Central memory CD8-positive, alpha-beta T cell (primary cell): ENCODE data around the gene CDH2.

Experiments
- ATAC-seq: fragments of 150-1000 bp; cut with Tn5 transposase; replicated peaks from 2 replicates; pipeline ENCODE4 v1.10.0; 2022; ENCODE audit warnings: mild to moderate bottlenecking, moderate FRiP score, moderate number of reproducible peaks; ENCODE audit not compliant: poor library complexity, severe bottlenecking; ENCODE audit errors: extremely low read depth
- DNase-seq, 2 donors: peaks; one replicate each; pipeline ENCODE4 v3.0.0; 2021; ENCODE audit warnings: low spot score in 2 of 2
- H3K27ac Mint-ChIP-seq: one replicate; pipeline ENCODE4 v1.8.0; 2022; ENCODE audit warnings: low read depth, mild to moderate bottlenecking, moderate library complexity, mixed read lengths
- H3K27me3 Mint-ChIP-seq: one replicate; pipeline ENCODE4 v1.8.0; 2022; ENCODE audit warnings: mixed read lengths
- H3K36me3 Mint-ChIP-seq: one replicate; pipeline ENCODE4 v1.8.0; 2022; ENCODE audit warnings: mild to moderate bottlenecking, moderate library complexity, mixed read lengths; ENCODE audit not compliant: insufficient read depth
- H3K4me1 Mint-ChIP-seq: one replicate; pipeline ENCODE4 v1.8.0; 2022; ENCODE audit warnings: mixed read lengths
- H3K4me3 Mint-ChIP-seq: one replicate; pipeline ENCODE4 v1.8.0; 2022; ENCODE audit warnings: mild to moderate bottlenecking, moderate library complexity, mixed read lengths
- H3K9me3 Mint-ChIP-seq: one replicate; pipeline ENCODE4 v1.8.0; 2022; ENCODE audit warnings: mixed read lengths

The CDH2 gene

DNA sequence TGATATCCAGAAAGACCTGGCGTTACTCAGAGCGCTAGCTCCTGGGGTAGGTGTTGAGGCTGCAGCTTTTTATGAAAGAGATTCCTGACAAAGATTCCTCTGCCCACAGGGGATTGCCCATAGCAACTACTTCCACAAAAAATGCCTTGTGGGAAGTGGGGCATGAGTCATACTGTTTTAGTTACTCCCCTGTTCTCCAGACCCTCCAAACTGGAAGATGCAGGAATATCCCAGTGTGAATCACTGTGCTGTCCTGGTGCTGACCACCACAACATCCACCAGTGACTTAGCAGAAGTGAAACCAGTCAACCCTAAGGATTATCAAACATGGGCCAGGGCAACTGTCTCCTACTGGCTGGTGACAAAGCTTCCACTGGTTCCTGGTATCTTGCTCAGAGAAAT is 61.8 kb downstream of the CDH2 start:
- no peak for ATAC-seq
- H3K36me3 Mint-ChIP-seq: no peaks in the 10 kb centered on the region
- H3K9me3 Mint-ChIP-seq: peaks cover 7% of the 10 kb centered on the region
- no peak overlapping the region for H3K4me3 Mint-ChIP-seq
- no peak for DNase-seq
- no peaks in the 10 kb centered on the region for H3K4me1 Mint-ChIP-seq
- no peaks in the 10 kb centered on the region for H3K27me3 Mint-ChIP-seq
- H3K27ac Mint-ChIP-seq: no peak overlapping the region

GRCh38 chr18:28114472-28114871 is 62.5 kb downstream of the CDH2 start:
- ATAC-seq (no peak), DNase-seq (no peak)
- H3K27ac Mint-ChIP-seq: no peak overlapping the region
- no peaks in the 10 kb centered on the region for H3K36me3 Mint-ChIP-seq
- no peaks in the 10 kb centered on the region for H3K4me1 Mint-ChIP-seq
- peaks cover under 1% of the 10 kb centered on the region for H3K9me3 Mint-ChIP-seq
- H3K4me3 Mint-ChIP-seq: no peak overlapping the region
- H3K27me3 Mint-ChIP-seq: no peaks in the 10 kb centered on the region

GRCh38 chr18:28113271-28114029 is 63.5 kb downstream of the CDH2 start:
- H3K27ac Mint-ChIP-seq: no peak overlapping the region
- no peaks in the 10 kb centered on the region for H3K4me1 Mint-ChIP-seq
- no peak for ATAC-seq
- no peaks in the 10 kb centered on the region for H3K27me3 Mint-ChIP-seq
- H3K9me3 Mint-ChIP-seq: peaks cover 5% of the 10 kb centered on the region
- DNase-seq: no peak
- H3K4me3 Mint-ChIP-seq: no peak overlapping the region
- no peaks in the 10 kb centered on the region for H3K36me3 Mint-ChIP-seq

- H3K9me3 Mint-ChIP-seq: peaks cover 5% of the 10 kb centered on the region
- no peaks in the 10 kb centered on the region for H3K4me1 Mint-ChIP-seq
- H3K4me3 Mint-ChIP-seq: no peak overlapping the region
- H3K36me3 Mint-ChIP-seq: no peaks in the 10 kb centered on the region
- DNase-seq: no peak
- no peaks in the 10 kb centered on the region for H3K27me3 Mint-ChIP-seq
- no peak for ATAC-seq
- H3K27ac Mint-ChIP-seq: no peak overlapping the region
These were observed 64.9 kb downstream of the CDH2 start for GRCh38 chr18:28112056-28112470.

DNA sequence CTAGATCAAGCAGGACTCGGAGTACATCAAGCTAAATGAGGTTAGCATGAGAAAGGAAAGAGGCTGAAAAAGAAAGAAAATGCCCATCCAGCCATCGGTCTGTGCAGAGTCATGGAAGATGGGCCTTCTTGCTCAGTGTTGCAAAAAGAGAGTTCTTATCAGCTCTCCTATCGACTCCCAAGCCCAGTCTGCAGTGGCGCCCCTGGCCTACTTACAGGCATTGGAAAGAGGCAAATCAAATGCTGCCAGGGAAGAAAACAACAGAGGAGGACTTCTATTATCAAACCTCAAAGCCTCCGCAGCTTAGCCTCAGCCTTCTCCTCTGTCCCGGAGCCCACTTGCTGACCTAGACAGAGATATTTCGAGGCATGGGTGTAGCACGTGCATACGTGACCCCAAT is 66.0 kb downstream of the CDH2 start:
- Mint-ChIP-seq H3K9me3 (peaks cover 5% of the 10 kb centered on the region), H3K4me1 (no peaks in the 10 kb centered on the region), H3K36me3 (no peaks in the 10 kb centered on the region), H3K27ac (no peak overlapping the region), H3K4me3 (no peak overlapping the region), H3K27me3 (no peaks in the 10 kb centered on the region)
- ATAC-seq (no peak), DNase-seq (no peak)

DNA sequence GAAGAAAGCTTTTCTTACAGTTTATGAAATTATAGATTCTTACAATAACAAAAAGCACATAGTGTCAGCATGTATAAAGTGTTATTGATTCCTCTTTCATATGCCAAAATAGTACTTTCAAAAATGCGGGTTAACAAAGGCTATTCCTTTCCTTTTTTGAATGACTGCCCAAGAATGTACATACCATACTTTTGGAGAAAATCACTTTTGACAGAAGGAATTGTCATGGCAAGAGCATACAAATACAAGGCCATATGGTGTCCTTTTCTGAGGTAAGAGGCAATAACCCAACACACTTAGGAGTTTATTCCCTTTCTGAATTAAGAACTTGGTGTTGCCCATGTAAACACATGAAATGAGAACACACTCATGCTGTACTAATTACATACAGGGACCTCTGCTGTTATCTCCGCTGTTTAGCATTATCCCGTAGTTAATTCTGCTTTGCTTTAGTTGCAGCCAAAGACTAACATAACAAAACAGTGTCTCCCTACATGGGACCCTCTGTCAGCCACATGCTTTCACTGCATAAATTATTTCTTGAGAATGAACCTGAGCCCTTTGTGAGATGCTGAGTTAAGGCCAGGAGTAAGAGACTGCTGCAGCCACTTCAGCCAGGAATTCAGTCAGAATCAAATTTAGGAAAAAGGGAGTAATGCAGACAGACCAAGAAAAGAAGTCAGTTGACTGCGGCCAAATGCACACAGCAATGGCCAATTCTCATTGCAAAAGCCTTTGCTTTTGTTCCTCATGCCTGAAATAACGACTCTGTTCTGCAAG is 67.0 kb downstream of the CDH2 start:
- H3K9me3 Mint-ChIP-seq: peaks cover 5% of the 10 kb centered on the region
- ATAC-seq (no peak), DNase-seq (no peak)
- no peaks in the 10 kb centered on the region for H3K27me3 Mint-ChIP-seq
- H3K4me3 Mint-ChIP-seq: no peak overlapping the region
- H3K27ac Mint-ChIP-seq: no peak overlapping the region
- no peaks in the 10 kb centered on the region for H3K4me1 Mint-ChIP-seq
- no peaks in the 10 kb centered on the region for H3K36me3 Mint-ChIP-seq

DNA sequence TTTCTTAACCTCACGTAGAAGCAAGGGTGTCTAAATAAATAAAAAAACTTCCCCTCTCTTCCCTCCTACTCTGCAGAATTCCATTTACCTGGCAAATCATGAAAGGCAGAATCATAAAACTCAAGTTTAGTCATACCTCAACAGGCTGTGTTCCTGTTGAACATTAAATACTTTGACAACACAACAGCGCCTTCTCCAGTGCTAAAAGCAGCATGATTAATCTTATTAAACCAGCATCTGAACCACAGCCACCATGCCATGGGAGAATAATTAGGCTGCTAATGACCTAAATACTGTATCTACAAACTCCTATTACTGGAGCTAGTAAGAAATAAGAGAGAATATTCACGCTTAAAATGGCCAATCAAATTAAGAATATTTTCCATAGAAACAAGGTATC is 68.1 kb downstream of the CDH2 start:
- H3K27ac Mint-ChIP-seq: no peak overlapping the region

DNA sequence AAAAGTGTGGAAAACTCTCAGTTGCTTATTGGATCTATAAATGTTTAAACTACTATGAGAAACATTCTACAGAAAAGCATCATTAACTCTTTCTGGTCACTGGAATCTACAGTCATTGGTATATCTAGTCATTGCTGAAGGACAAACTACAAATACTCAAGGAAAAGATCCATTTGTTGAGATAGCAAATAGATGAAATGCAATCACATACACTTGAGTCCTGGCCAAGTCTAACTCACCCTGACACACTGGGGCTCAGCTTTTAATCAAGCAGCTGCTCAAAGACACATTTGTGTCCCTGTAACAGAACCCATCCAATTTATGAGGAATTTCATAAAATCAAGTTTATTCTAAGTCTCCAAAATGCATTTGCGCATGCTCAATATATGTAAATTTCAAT is 68.7 kb downstream of the CDH2 start:
- Mint-ChIP-seq H3K4me3 (no peak overlapping the region), H3K27me3 (no peaks in the 10 kb centered on the region), H3K4me1 (no peaks in the 10 kb centered on the region), H3K9me3 (peaks cover 5% of the 10 kb centered on the region), H3K36me3 (no peaks in the 10 kb centered on the region), H3K27ac (no peak overlapping the region)
- DNase-seq (no peak), ATAC-seq (no peak)

More for the DNA sequence above, 68.1 kb downstream of the CDH2 start:
- no peaks in the 10 kb centered on the region for H3K27me3 Mint-ChIP-seq
- H3K36me3 Mint-ChIP-seq: no peaks in the 10 kb centered on the region
- H3K4me3 Mint-ChIP-seq: no peak overlapping the region
- ATAC-seq: no peak
- peaks cover 5% of the 10 kb centered on the region for H3K9me3 Mint-ChIP-seq
- DNase-seq: no peak
- H3K4me1 Mint-ChIP-seq: no peaks in the 10 kb centered on the region

DNA sequence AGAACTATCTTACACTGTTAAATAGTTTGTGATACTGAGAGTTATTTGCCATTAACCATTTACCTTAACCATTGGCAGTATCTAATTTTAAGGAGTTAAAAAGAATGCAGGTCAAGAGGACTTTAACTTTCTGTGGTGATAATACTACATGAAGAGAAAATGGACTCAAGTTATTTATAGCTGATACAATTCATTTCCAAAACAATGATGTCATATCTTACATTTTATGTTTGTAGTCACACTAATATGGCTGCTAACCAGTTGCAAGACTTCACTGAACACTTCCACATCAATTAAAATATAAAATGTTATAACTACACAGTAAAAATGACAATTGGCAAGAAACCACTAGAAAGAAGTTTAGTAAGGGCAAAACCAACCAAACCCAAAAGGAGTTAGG is 77.7 kb downstream of the CDH2 start:
- Mint-ChIP-seq H3K4me3 (no peak overlapping the region), H3K4me1 (no peaks in the 10 kb centered on the region), H3K9me3 (peaks cover 6% of the 10 kb centered on the region), H3K27ac (no peak overlapping the region), H3K36me3 (no peaks in the 10 kb centered on the region), H3K27me3 (no peaks in the 10 kb centered on the region)
- DNase-seq (no peak), ATAC-seq (no peak)

GRCh38 chr18:28095631-28096030 is 81.3 kb downstream of the CDH2 start:
- no peaks in the 10 kb centered on the region for H3K36me3 Mint-ChIP-seq
- no peaks in the 10 kb centered on the region for H3K27me3 Mint-ChIP-seq
- no peaks in the 10 kb centered on the region for H3K4me1 Mint-ChIP-seq
- no peaks in the 10 kb centered on the region for H3K9me3 Mint-ChIP-seq
- DNase-seq: no peak
- no peak for ATAC-seq
- H3K4me3 Mint-ChIP-seq: no peak overlapping the region
- H3K27ac Mint-ChIP-seq: no peak overlapping the region

- Mint-ChIP-seq H3K4me3 (no peak overlapping the region), H3K27ac (no peak overlapping the region), H3K4me1 (no peaks in the 10 kb centered on the region), H3K9me3 (no peaks in the 10 kb centered on the region), H3K27me3 (no peaks in the 10 kb centered on the region), H3K36me3 (no peaks in the 10 kb centered on the region)
- DNase-seq: no peak
- no peak for ATAC-seq
These were observed 81.9 kb downstream of the CDH2 start for GRCh38 chr18:28095041-28095440.

GRCh38 chr18:28091197-28091596 is 85.7 kb downstream of the CDH2 start:
- no peaks in the 10 kb centered on the region for H3K27me3 Mint-ChIP-seq
- no peaks in the 10 kb centered on the region for H3K4me1 Mint-ChIP-seq
- ATAC-seq: no peak
- H3K36me3 Mint-ChIP-seq: no peaks in the 10 kb centered on the region
- DNase-seq: no peak
- no peaks in the 10 kb centered on the region for H3K9me3 Mint-ChIP-seq
- H3K27ac Mint-ChIP-seq: no peak overlapping the region
- H3K4me3 Mint-ChIP-seq: no peak overlapping the region

DNA sequence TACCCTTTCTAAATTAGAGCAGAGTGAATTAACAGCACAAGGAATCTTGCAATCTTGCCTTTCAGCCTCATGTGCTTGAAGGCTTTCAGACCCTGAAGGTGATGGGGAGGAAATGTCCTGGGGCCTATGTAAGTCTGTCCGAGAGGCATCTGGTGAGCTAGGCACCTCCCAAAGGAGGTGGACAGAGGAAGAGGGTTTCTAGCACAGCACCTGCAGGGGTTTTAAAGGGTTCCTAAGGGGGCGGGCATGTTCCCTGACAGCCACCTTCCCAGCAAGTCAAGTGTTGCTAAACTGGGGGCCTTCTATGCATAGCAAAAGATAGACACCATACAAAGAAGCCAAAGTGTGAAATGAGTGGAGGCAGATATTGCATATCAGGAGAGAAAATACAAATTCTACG is 88.5 kb downstream of the CDH2 start:
- Mint-ChIP-seq H3K27ac (no peak overlapping the region), H3K4me3 (no peak overlapping the region), H3K36me3 (no peaks in the 10 kb centered on the region), H3K4me1 (no peaks in the 10 kb centered on the region), H3K27me3 (no peaks in the 10 kb centered on the region), H3K9me3 (peaks cover 14% of the 10 kb centered on the region)
- DNase-seq: no peak
- ATAC-seq: no peak
